Neural cell (in vitro differentiated cells): ENCODE results near the gene ORC3. TPM values are rescaled to one million over a fixed set of nuclear protein-coding genes. Genes with fewer than 3 reads are reported as not detected.

Experiments
- H2AFZ ChIP-seq: fragments of 200-600, 300-800 bp; sonication (generic), shearing (Covaris generic); 2 replicates; pipeline ENCODE4 v1.6.0; 2014; ENCODE audit warnings: low read depth, mild to moderate bottlenecking, antibody characterized with exemption, low read length, moderate library complexity
- H3F3A ChIP-seq: fragments of 200-600 bp; shearing (Covaris generic); 2 replicates; pipeline ENCODE4 v1.6.1; 2016; ENCODE audit warnings: mild to moderate bottlenecking, moderate library complexity, mixed read lengths, antibody characterized with exemption, low read length; ENCODE audit not compliant: insufficient read depth, poor library complexity, severe bottlenecking
- H3K27ac ChIP-seq: fragments of 200-600, 300-800 bp; sonication (generic), shearing (Covaris generic); 2 replicates; pipeline ENCODE4 v1.5.1; 2014; ENCODE audit warnings: mild to moderate bottlenecking, low read length, moderate library complexity
- H3K27me3 ChIP-seq: fragments of 300-800, 200-600 bp; sonication (generic), shearing (Covaris generic); 2 replicates; pipeline ENCODE4 v1.6.0; 2014; ENCODE audit warnings: mild to moderate bottlenecking, low read depth, low read length, moderate library complexity; ENCODE audit not compliant: insufficient read depth
- H3K36me3 ChIP-seq: fragments of 300-800, 200-600 bp; sonication (generic), shearing (Covaris generic); 2 replicates; pipeline ENCODE4 v1.5.1; 2014; ENCODE audit warnings: mild to moderate bottlenecking, antibody characterized with exemption, low read length, moderate library complexity; ENCODE audit not compliant: insufficient read depth
- H3K4me2 ChIP-seq: fragments of 300-800, 200-600 bp; sonication (generic), shearing (Covaris generic); 2 replicates; pipeline ENCODE4 v1.6.0; 2014; ENCODE audit warnings: mild to moderate bottlenecking, low read length
- H3K4me3 ChIP-seq: fragments of 300-800, 200-600 bp; sonication (generic), shearing (Covaris generic); 2 replicates; pipeline ENCODE4 v1.5.1; 2014; ENCODE audit warnings: mild to moderate bottlenecking, low read length, moderate library complexity
- H3K79me2 ChIP-seq: fragments of 200-600 bp; shearing (Covaris generic); replicated peaks from 2 replicates; pipeline ENCODE4 v1.6.0; 2014; ENCODE audit warnings: mild to moderate bottlenecking, low read length, moderate library complexity; ENCODE audit not compliant: insufficient read depth
- H3K9ac ChIP-seq: fragments of 300-800, 200-600 bp; sonication (generic), shearing (Covaris generic); 2 replicates; pipeline ENCODE4 v1.6.1; 2016; ENCODE audit warnings: mild to moderate bottlenecking, low read length, mixed read lengths
- H3K9me2 ChIP-seq: fragments of 200-600 bp; shearing (Covaris generic); 2 replicates; pipeline ENCODE4 v1.6.1; 2016; ENCODE audit warnings: mild to moderate bottlenecking, low read length, mixed read lengths; ENCODE audit not compliant: insufficient read depth
- H3K9me3 ChIP-seq: fragments of 200-600, 300-800 bp; sonication (generic), shearing (Covaris generic); 2 replicates; pipeline ENCODE4 v1.6.1; 2016; ENCODE audit warnings: mild to moderate bottlenecking, mixed run types, low read length, moderate library complexity, mixed read lengths
- H4K20me1 ChIP-seq: fragments of 200-600 bp; shearing (Covaris generic); 2 replicates; pipeline ENCODE4 v1.6.1; 2016; ENCODE audit warnings: mild to moderate bottlenecking, mixed run types; ENCODE audit not compliant: insufficient read depth
- CTCF ChIP-seq: fragments of 450-650 bp; IDR thresholded peaks from 2 replicates; pipeline ENCODE4 v1.5.1; 2014; ENCODE audit warnings: antibody characterized with exemption, mild to moderate bottlenecking, moderate library complexity; ENCODE audit not compliant: poor library complexity, severe bottlenecking
- EP300 ChIP-seq: fragments of 450-650 bp; conservative IDR thresholded peaks from 2 replicates; pipeline ENCODE4 v1.6.1; 2014; ENCODE audit warnings: antibody characterized with exemption, mild to moderate bottlenecking, moderate library complexity; ENCODE audit not compliant: poor library complexity, severe bottlenecking
- EZH2 ChIP-seq: fragments of 200-600, 300-800 bp; shearing (Covaris generic), sonication (generic); IDR thresholded peaks from 2 replicates; pipeline ENCODE4 v1.6.1; 2014; ENCODE audit warnings: antibody characterized with exemption, low read length, borderline replicate concordance, mild to moderate bottlenecking; ENCODE audit not compliant: insufficient read depth, poor library complexity, severe bottlenecking
- MXI1 ChIP-seq: fragments of 450-650 bp; conservative IDR thresholded peaks from 2 replicates; pipeline ENCODE4 v1.6.1; 2014; ENCODE audit warnings: antibody characterized with exemption, mild to moderate bottlenecking; ENCODE audit not compliant: poor library complexity, severe bottlenecking
- POLR2AphosphoS5 ChIP-seq: IDR thresholded peaks from 2 replicates; pipeline ENCODE4 v1.6.1; 2012
- RAD21 ChIP-seq: fragments of 450-650 bp; conservative IDR thresholded peaks from 2 replicates; pipeline ENCODE4 v1.6.1; 2014; ENCODE audit warnings: antibody characterized with exemption, mild to moderate bottlenecking, moderate library complexity
- REST ChIP-seq: IDR thresholded peaks from 2 replicates; pipeline ENCODE4 v1.6.1; 2012; ENCODE audit warnings: borderline replicate concordance
- SMC3 ChIP-seq: fragments of 450-650 bp; conservative IDR thresholded peaks from 2 replicates; pipeline ENCODE4 v1.6.1; 2014; ENCODE audit warnings: antibody characterized with exemption, mild to moderate bottlenecking, moderate library complexity; ENCODE audit not compliant: poor library complexity
- TAF1 ChIP-seq: IDR thresholded peaks from 2 replicates; pipeline ENCODE4 v1.6.1; 2012; ENCODE audit warnings: low read depth
- polyA plus RNA-seq: library from polyadenylated mRNA; depleted of rRNA; stranded (reverse); fragments of >200 nt; gene quantifications from 2 replicates; pipeline ENCODE4 v1.2.3, GENCODE V29; 2014

The ORC3 gene
- polyA plus RNA-seq, 1 donor from 2014 or later: 43.7 TPM

DNA sequence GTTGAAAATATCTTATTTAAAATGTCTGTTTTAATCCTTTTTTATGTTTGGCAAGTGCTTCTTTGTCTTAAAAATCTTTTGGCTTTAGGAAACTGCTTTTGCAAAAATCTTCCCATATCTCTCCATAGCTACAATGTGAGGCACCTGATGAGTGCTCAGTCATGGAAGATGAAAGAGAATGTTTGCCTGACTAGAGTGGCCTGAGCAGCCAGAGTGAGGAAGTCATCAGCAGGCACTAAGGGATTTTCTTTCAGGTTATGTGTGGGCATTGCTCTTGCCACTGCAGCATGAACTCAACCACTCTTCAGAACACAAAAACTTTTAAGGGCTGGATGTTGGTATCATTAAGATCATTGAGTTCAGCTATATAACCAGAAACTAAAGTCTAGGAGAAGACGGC, 64.2 kb downstream of the ORC3 start:
- no peaks in the 10 kb centered on the region for H3K9me3 ChIP-seq
- no peaks in the 10 kb centered on the region for H3K36me3 ChIP-seq
- H3K27ac ChIP-seq: no peak overlapping the region
- H3K27me3 ChIP-seq: no peaks in the 10 kb centered on the region
- no peak overlapping the region for H3K4me3 ChIP-seq
- no peaks in the 10 kb centered on the region for H4K20me1 ChIP-seq
- H3K9ac ChIP-seq: no peak overlapping the region
- no peak overlapping the region for H2AFZ ChIP-seq
- H3F3A ChIP-seq: no peaks in the 10 kb centered on the region
- no peak for TF ChIP-seq EZH2
- no peak for TF ChIP-seq REST
- TF ChIP-seq EP300: no peak
- TF ChIP-seq POLR2AphosphoS5: no peak
- TF ChIP-seq CTCF: no peak
- TF ChIP-seq SMC3: no peak
- TF ChIP-seq MXI1: no peak
- no peak for TF ChIP-seq TAF1
- no peak for TF ChIP-seq RAD21
- H3K79me2 ChIP-seq: no peaks in the 10 kb centered on the region
- no peaks in the 10 kb centered on the region for H3K9me2 ChIP-seq
- no peak overlapping the region for H3K4me2 ChIP-seq

GRCh38 chr6:87654875-87655454, 65.0 kb downstream of the ORC3 start:
- H3K9ac ChIP-seq: no peak overlapping the region
- no peaks in the 10 kb centered on the region for H3K9me2 ChIP-seq
- H4K20me1 ChIP-seq: no peaks in the 10 kb centered on the region
- H3K36me3 ChIP-seq: no peaks in the 10 kb centered on the region
- H3K4me3 ChIP-seq: no peak overlapping the region
- no peaks in the 10 kb centered on the region for H3K79me2 ChIP-seq
- no peak overlapping the region for H2AFZ ChIP-seq
- no peaks in the 10 kb centered on the region for H3K9me3 ChIP-seq
- TF ChIP-seq TAF1 (no peak), RAD21 (no peak), REST (no peak), CTCF (no peak), MXI1 (no peak), POLR2AphosphoS5 (no peak), SMC3 (no peak), EP300 (no peak), EZH2 (no peak)
- H3K4me2 ChIP-seq: no peak overlapping the region
- H3K27me3 ChIP-seq: no peaks in the 10 kb centered on the region
- H3K27ac ChIP-seq: no peak overlapping the region
- no peaks in the 10 kb centered on the region for H3F3A ChIP-seq
